BJ (cell line): ENCODE measurements around the gene ATP8A1. TPM values are rescaled to one million over a fixed set of nuclear protein-coding genes. Genes with fewer than 3 reads are reported as not detected.
"Not testable (repeated sequence)": the region's sequence is repeated elsewhere in the genome, so short reads cannot be mapped to it uniquely, and the experiment has no call there.

Source experiments
- CTCF ChIA-PET: fragments of 350-600 bp; formaldehyde crosslinking; extraction: SDS; loops from one replicate; lab custom pipeline; 2021; ENCODE audit warnings: antibody characterized with exemption, inconsistent platforms; lab: Yijun Ruan, JAX
- POLR2A ChIA-PET: fragments of 300-600 bp; sonication (Branson Sonifier 250); formaldehyde crosslinking; extraction: SDS; loops from one replicate; lab custom pipeline; 2021; ENCODE audit warnings: antibody characterized with exemption; lab: Charles Lee
- DNase-seq: peaks from one replicate; pipeline ENCODE4 v3.0.0-alpha.2; 2011; ENCODE audit warnings: low read depth
- H3K27me3 ChIP-seq: 2 replicates; pipeline ENCODE4 v1.6.0; 2011; ENCODE audit warnings: low read length; ENCODE audit not compliant: control insufficient read depth, insufficient read depth
- H3K36me3 ChIP-seq: 2 replicates; pipeline ENCODE4 v1.5.1; 2011; ENCODE audit warnings: low read length; ENCODE audit not compliant: control insufficient read depth, insufficient read depth
- H3K4me3 ChIP-seq: 2 replicates; pipeline ENCODE4 v1.5.1; 2011; ENCODE audit warnings: low read depth, mild to moderate bottlenecking, control low read depth, low read length
- polyA plus RNA-seq: library from polyadenylated mRNA; depleted of rRNA; stranded (reverse); fragments of >200 nt; gene quantifications from 2 replicates; pipeline ENCODE4 v1.2.3, GENCODE V29; 2011
- TF ChIP-seq, protein P1 (sequence below): IDR thresholded peaks from 2 replicates; pipeline ENCODE4 v1.5.1; 2011; ENCODE audit warnings: low read depth, mild to moderate bottlenecking, control low read depth, inconsistent platforms, low read length, moderate library complexity; ENCODE audit not compliant: insufficient read depth

Gene ATP8A1
- polyA plus RNA-seq, 1 experiment = 0.02 TPM

DNA sequence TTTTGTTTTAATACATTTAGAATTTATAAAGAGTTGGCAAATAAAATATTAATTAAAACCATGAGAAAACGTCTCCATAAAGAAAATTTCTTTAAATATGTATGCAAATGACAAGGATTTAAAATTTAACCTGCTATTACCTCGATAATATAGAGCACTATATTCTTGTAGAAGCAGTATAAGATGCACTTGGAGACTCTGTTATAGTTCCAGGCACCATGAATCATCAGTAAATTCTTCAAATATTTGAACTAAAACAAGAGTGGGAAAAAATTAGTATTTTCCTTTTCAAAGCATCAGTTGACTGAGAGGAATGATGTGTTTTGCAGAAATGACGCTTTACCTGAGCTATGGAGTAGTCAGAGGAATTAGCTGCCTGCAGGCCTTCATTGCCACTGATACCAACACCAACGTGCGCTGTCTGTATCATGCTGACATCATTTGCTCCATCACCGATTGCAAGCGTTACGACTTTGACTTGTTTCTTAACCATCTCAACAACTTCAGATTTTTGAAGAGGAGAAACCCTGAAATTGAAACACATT, 192.3 kb downstream of the ATP8A1 start:
- ChIA-PET CTCF (no interaction called here), POLR2A (no interaction called here)
- DNase-seq = no peak
- H3K27me3 ChIP-seq = no peaks in the 10 kb centered on the region
- no peak overlapping the region for H3K4me3 ChIP-seq
- TF ChIP-seq, protein P1, sequence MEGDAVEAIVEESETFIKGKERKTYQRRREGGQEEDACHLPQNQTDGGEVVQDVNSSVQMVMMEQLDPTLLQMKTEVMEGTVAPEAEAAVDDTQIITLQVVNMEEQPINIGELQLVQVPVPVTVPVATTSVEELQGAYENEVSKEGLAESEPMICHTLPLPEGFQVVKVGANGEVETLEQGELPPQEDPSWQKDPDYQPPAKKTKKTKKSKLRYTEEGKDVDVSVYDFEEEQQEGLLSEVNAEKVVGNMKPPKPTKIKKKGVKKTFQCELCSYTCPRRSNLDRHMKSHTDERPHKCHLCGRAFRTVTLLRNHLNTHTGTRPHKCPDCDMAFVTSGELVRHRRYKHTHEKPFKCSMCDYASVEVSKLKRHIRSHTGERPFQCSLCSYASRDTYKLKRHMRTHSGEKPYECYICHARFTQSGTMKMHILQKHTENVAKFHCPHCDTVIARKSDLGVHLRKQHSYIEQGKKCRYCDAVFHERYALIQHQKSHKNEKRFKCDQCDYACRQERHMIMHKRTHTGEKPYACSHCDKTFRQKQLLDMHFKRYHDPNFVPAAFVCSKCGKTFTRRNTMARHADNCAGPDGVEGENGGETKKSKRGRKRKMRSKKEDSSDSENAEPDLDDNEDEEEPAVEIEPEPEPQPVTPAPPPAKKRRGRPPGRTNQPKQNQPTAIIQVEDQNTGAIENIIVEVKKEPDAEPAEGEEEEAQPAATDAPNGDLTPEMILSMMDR = no peak
- H3K36me3 ChIP-seq = no peaks in the 10 kb centered on the region

DNA sequence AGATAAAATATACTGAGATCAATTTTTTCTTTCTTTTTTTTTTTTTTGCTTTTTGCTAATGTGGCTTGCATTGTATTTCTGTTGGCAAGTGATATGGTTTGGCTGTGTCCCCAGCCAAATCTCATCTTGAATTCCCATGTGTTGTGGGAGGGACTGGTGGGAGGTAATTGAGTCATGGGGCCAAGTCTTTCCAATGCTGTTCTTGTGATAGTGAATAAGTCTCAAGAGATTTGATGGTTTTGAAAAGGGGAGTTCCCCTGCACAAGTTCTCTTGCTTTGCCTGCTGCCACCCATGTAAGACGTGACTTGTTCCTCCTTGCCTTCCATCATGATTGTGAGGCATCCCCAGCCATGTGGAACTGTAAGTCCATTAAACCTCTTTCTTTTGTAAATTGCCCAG, 195.7 kb downstream of the ATP8A1 start:
- H3K36me3 ChIP-seq, POLR2A ChIA-PET, H3K27me3 ChIP-seq, CTCF ChIA-PET, DNase-seq, H3K4me3 ChIP-seq: not testable (repeated sequence)

- POLR2A ChIA-PET = no interaction called here
- CTCF ChIA-PET = interaction anchor here (0.8 kb wide), 1 partner anchor 10 kb away, joined by 3 read pairs; no protein-coding TSS in a partner anchor
Measured at GRCh38 chr4:42460043-42460442, 196.9 kb downstream of the ATP8A1 start.

GRCh38 chr4:42458657-42459056, 198.2 kb downstream of the ATP8A1 start:
- POLR2A ChIA-PET = no interaction called here
- Histone ChIP-seq H3K36me3 (no peaks in the 10 kb centered on the region), H3K27me3 (no peaks in the 10 kb centered on the region), H3K4me3 (no peak overlapping the region)
- CTCF ChIA-PET = no interaction called here
- TF ChIP-seq, protein P1 = no peak
- DNase-seq = no peak

More at GRCh38 chr4:42460043-42460442, 196.9 kb downstream of the ATP8A1 start:
- Histone ChIP-seq H3K36me3 (no peaks in the 10 kb centered on the region), H3K4me3 (no peak overlapping the region), H3K27me3 (no peaks in the 10 kb centered on the region)
- no peak for DNase-seq
- TF ChIP-seq, protein P1 = no peak

- no peaks in the 10 kb centered on the region for H3K36me3 ChIP-seq
- TF ChIP-seq, protein P1 = no peak
- H3K27me3 ChIP-seq = no peaks in the 10 kb centered on the region
- no peak for DNase-seq
- H3K4me3 ChIP-seq = no peak overlapping the region
- POLR2A ChIA-PET = no interaction called here
- CTCF ChIA-PET = no interaction called here
Measured at GRCh38 chr4:42454755-42455420, 202.0 kb downstream of the ATP8A1 start.
